Liver (tissue), 9 donors: ENCODE measurements around the gene SLC4A5. TPM values are rescaled to one million over a fixed set of nuclear protein-coding genes. Genes with fewer than 3 reads are reported as not detected.

ENCODE experiments used
- DNase-seq: peaks from one replicate; pipeline ENCODE4 v3.0.0-alpha.2; 2017; ENCODE audit warnings: low spot score
- H3K27ac ChIP-seq, 2 donors: one replicate each; pipeline ENCODE4 v1.7.0; 2013; ENCODE audit warnings: inconsistent platforms in 2 of 2, low read length in 2 of 2, control low read depth in 1 of 2, low read depth in 1 of 2, mild to moderate bottlenecking in 1 of 2
- H3K27me3 ChIP-seq, 4 donors: one replicate each; pipeline versions ENCODE4 v1.6.1 to v1.7.0; 2013; ENCODE audit warnings: low read length in 3 of 4, inconsistent platforms in 1 of 4, mild to moderate bottlenecking in 1 of 4, moderate library complexity in 1 of 4; ENCODE audit not compliant: control insufficient read depth in 4 of 4, insufficient read depth in 4 of 4
- H3K36me3 ChIP-seq, 4 donors: one replicate each; pipeline versions ENCODE4 v1.6.1 to v1.7.0; 2013; ENCODE audit warnings: low read length in 3 of 4, mild to moderate bottlenecking in 3 of 4, low read depth in 1 of 4, moderate library complexity in 1 of 4; ENCODE audit not compliant: control insufficient read depth in 4 of 4, insufficient read depth in 3 of 4
- H3K4me1 ChIP-seq, 4 donors: one replicate each; pipeline versions ENCODE4 v1.6.1 to v1.7.0; 2013; ENCODE audit warnings: low read length in 3 of 4, mild to moderate bottlenecking in 3 of 4, moderate library complexity in 1 of 4; ENCODE audit not compliant: control insufficient read depth in 4 of 4, insufficient read depth in 4 of 4
- H3K4me3 ChIP-seq, 3 donors: one replicate each; pipeline versions ENCODE4 v1.6.1 to v1.7.0; 2013; ENCODE audit warnings: low read length in 3 of 3, control low read depth in 1 of 3, low read depth in 1 of 3, mild to moderate bottlenecking in 1 of 3
- H3K9ac ChIP-seq, 2 donors: one replicate each; pipeline ENCODE4 v1.7.0; 2013; ENCODE audit warnings: low read length in 2 of 2, mild to moderate bottlenecking in 2 of 2, moderate library complexity in 2 of 2, control low read depth in 1 of 2, low read depth in 1 of 2
- H3K9me3 ChIP-seq, 4 donors: one replicate each; pipeline versions ENCODE4 v1.6.1 to v1.7.0; 2013; ENCODE audit warnings: low read length in 3 of 4; ENCODE audit not compliant: control insufficient read depth in 4 of 4
- CTCF ChIP-seq: fragments of 150-350 bp; IDR thresholded peaks from 2 replicates; pipeline ENCODE4 v1.5.1; 2017; ENCODE audit warnings: improper control_type of control experiment, low read depth, low read length; ENCODE audit not compliant: missing input control
- EGR1 ChIP-seq, 2 donors: IDR thresholded peaks; 2 replicates each; pipeline ENCODE4 v1.6.1; 2016 to 2018; ENCODE audit warnings: antibody characterized with exemption in 2 of 2, low read depth in 2 of 2
- FOXA2 ChIP-seq: IDR thresholded peaks from 2 replicates; pipeline ENCODE4 v1.6.1; 2016; ENCODE audit warnings: antibody characterized with exemption
- GABPA ChIP-seq, 2 donors: IDR thresholded peaks in 1 of 2; conservative IDR thresholded peaks in 1 of 2; 2 replicates each; pipeline ENCODE4 v1.6.1; 2016; ENCODE audit warnings: antibody characterized with exemption in 2 of 2, mild to moderate bottlenecking in 1 of 2, moderate library complexity in 1 of 2
- HNF4A ChIP-seq, 2 donors: conservative IDR thresholded peaks; 2 replicates each; pipeline ENCODE4 v1.6.1; 2016; ENCODE audit warnings: antibody characterized with exemption in 2 of 2, mild to moderate bottlenecking in 2 of 2
- HNF4G ChIP-seq: IDR thresholded peaks from 2 replicates; pipeline ENCODE4 v1.6.1; 2016; ENCODE audit warnings: antibody characterized with exemption
- JUND ChIP-seq, 2 donors: IDR thresholded peaks; 2 replicates each; pipeline ENCODE4 v1.6.1; 2016; ENCODE audit warnings: antibody characterized with exemption in 2 of 2
- NR2F2 ChIP-seq: IDR thresholded peaks from 2 replicates; pipeline ENCODE4 v1.6.1; 2016; ENCODE audit warnings: antibody characterized with exemption
- RAD21 ChIP-seq, 2 donors: IDR thresholded peaks; 2 replicates each; pipeline ENCODE4 v1.6.1; 2016; ENCODE audit warnings: antibody characterized with exemption in 2 of 2, mild to moderate bottlenecking in 2 of 2
- RXRA ChIP-seq, 2 donors: IDR thresholded peaks; 2 replicates each; pipeline ENCODE4 v1.6.1; 2017 to 2018; ENCODE audit warnings: antibody characterized with exemption in 2 of 2, mild to moderate bottlenecking in 1 of 2
- SP1 ChIP-seq: IDR thresholded peaks from 2 replicates; pipeline ENCODE4 v1.6.1; 2018; ENCODE audit warnings: antibody characterized with exemption, mild to moderate bottlenecking
- TAF1 ChIP-seq: conservative IDR thresholded peaks from 2 replicates; pipeline ENCODE4 v1.6.1; 2016; ENCODE audit warnings: antibody characterized with exemption, mild to moderate bottlenecking
- ZBTB33 ChIP-seq: IDR thresholded peaks from 2 replicates; pipeline ENCODE4 v1.6.1; 2016; ENCODE audit warnings: antibody characterized with exemption
- WGBS: extraction: QIAGEN DNeasy Blood & Tissue Kit; methylation state at CpG from one replicate; pipeline ENCODE4 v1.1.7; 2013; 5-methylcytosine and 5-hydroxymethylcytosine counted together
- polyA plus RNA-seq, 2 donors: library from polyadenylated mRNA; stranded (reverse) in 1 of 2; unstranded in 1 of 2; fragments of 200-250 nt in 1 of 2; fragments of >200 nt in 1 of 2; fragmentation: Nextera tagmentation in 1 of 2; extraction: Ambion mirVana in 1 of 2; gene quantifications; one replicate each; pipeline versions ENCODE4 v1.2.1 to v1.2.3, GENCODE V29; 2013 to 2015
- total RNA-seq, 2 donors: library from RNA; depleted of rRNA; stranded (reverse); fragments of >200 nt; gene quantifications; one replicate each; pipeline ENCODE4 v1.2.3, GENCODE V29; 2014
- TF ChIP-seq, protein P1 (sequence below): IDR thresholded peaks from 2 replicates; pipeline ENCODE4 v1.6.1; 2016; ENCODE audit warnings: antibody characterized with exemption
- TF ChIP-seq, protein P2 (sequence below): IDR thresholded peaks from 2 replicates; pipeline ENCODE4 v1.6.1; 2016; ENCODE audit warnings: antibody characterized with exemption, mild to moderate bottlenecking
- donor health status: healthy.
- donor health status: healthy.
- donor health status: healthy.
- donor health status: healthy.
- donor health status: healthy.

Gene SLC4A5
- total and polyA plus RNA-seq, 4 donors, result 0.12 to 0.50 (median 0.29) TPM

DNA sequence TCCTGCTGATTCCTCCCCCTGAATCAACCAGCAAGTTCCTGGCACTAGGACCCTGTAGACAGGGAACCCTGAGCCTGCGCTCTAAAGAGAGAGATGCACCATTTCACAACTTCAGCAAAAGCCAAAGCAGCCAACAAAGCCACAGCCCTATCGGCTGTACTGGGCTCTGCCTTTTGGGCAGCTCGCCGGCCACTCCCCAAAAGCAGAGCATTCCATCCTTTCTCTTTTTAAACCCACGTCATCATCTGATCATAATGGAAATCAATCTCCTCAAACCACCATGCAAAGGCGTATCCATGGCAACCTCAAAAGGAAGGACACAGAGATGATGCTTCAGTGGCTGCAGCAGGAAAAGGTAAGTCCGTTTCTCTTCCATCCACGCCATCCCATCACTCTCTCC is 42.2 kb upstream of the SLC4A5 start:
- Histone ChIP-seq H3K9me3 (no peaks in the 10 kb centered on the region), H3K27ac (no peak overlapping the region), H3K4me1 (peaks cover 4 to 27% (median 14%) of the 10 kb centered on the region in 4 donors), H3K36me3 (no peaks in the 10 kb centered on the region), H3K9ac (no peak overlapping the region), H3K27me3 (no peaks in the 10 kb centered on the region), H3K4me3 (no peak overlapping the region)
- no peak for DNase-seq
- 82% methylated on average over 8 of the region's 8 CpGs for WGBS
- TF ChIP-seq SP1 (no peak), RAD21 (IDR thresholded peaks at IDR 0.05) (no peak), EGR1 (IDR thresholded peaks at IDR 0.05; ENCODE audit: low read depth in 2 of 2) (no peak), FOXA2 (no peak), RXRA (IDR thresholded peaks at IDR 0.05) (no peak), TAF1 (no peak)
- TF ChIP-seq, protein P1, sequence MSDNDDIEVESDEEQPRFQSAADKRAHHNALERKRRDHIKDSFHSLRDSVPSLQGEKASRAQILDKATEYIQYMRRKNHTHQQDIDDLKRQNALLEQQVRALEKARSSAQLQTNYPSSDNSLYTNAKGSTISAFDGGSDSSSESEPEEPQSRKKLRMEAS, result no peak

GRCh38 chr2:74384051-74384450 is 40.8 kb upstream of the SLC4A5 start:
- H3K9me3 ChIP-seq, result no peaks in the 10 kb centered on the region
- no peak for TF ChIP-seq FOXA2
- no peak for TF ChIP-seq JUND (IDR thresholded peaks at IDR 0.05)
- TF ChIP-seq SP1, result no peak
- no peak for TF ChIP-seq GABPA (IDR thresholded peaks at IDR 0.05 in 1 of 2, conservative IDR thresholded peaks at IDR 0.05 in 1 of 2)
- no peak for TF ChIP-seq HNF4G
- TF ChIP-seq ZBTB33, result no peak
- TF ChIP-seq, protein P2, sequence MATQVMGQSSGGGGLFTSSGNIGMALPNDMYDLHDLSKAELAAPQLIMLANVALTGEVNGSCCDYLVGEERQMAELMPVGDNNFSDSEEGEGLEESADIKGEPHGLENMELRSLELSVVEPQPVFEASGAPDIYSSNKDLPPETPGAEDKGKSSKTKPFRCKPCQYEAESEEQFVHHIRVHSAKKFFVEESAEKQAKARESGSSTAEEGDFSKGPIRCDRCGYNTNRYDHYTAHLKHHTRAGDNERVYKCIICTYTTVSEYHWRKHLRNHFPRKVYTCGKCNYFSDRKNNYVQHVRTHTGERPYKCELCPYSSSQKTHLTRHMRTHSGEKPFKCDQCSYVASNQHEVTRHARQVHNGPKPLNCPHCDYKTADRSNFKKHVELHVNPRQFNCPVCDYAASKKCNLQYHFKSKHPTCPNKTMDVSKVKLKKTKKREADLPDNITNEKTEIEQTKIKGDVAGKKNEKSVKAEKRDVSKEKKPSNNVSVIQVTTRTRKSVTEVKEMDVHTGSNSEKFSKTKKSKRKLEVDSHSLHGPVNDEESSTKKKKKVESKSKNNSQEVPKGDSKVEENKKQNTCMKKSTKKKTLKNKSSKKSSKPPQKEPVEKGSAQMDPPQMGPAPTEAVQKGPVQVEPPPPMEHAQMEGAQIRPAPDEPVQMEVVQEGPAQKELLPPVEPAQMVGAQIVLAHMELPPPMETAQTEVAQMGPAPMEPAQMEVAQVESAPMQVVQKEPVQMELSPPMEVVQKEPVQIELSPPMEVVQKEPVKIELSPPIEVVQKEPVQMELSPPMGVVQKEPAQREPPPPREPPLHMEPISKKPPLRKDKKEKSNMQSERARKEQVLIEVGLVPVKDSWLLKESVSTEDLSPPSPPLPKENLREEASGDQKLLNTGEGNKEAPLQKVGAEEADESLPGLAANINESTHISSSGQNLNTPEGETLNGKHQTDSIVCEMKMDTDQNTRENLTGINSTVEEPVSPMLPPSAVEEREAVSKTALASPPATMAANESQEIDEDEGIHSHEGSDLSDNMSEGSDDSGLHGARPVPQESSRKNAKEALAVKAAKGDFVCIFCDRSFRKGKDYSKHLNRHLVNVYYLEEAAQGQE, result no peak
- DNase-seq, result no peak
- no peak overlapping the region for H3K9ac ChIP-seq
- no peak overlapping the region for H3K4me3 ChIP-seq
- no peaks in the 10 kb centered on the region for H3K36me3 ChIP-seq
- H3K27me3 ChIP-seq, result no peaks in the 10 kb centered on the region
- WGBS, result 90% methylated on average over 3 of the region's 3 CpGs
- peak overlapping the region; percentile 61 to 83 for H3K27ac ChIP-seq
- peaks cover 7 to 24% (median 11%) of the 10 kb centered on the region in 4 donors for H3K4me1 ChIP-seq

- Histone ChIP-seq H3K4me3 (no peak overlapping the region), H3K9ac (no peak overlapping the region), H3K27me3 (no peaks in the 10 kb centered on the region), H3K27ac (peak overlapping the region; percentile 61 to 83), H3K36me3 (no peaks in the 10 kb centered on the region), H3K9me3 (no peaks in the 10 kb centered on the region), H3K4me1 (peaks cover 7 to 24% (median 10%) of the 10 kb centered on the region in 4 donors)
- no peak for DNase-seq
- WGBS, result 9% methylated on average over 1 of the region's 1 CpG
- TF ChIP-seq RXRA (IDR thresholded peaks at IDR 0.05) (peak; percentile 82 to 92), EGR1 (IDR thresholded peaks at IDR 0.05; ENCODE audit: low read depth in 2 of 2) (peak in 1 of 2 donors; percentile 18), NR2F2 (no peak), RAD21 (IDR thresholded peaks at IDR 0.05) (peak; percentile 39 to 56), CTCF (no peak), GABPA (IDR thresholded peaks at IDR 0.05 in 1 of 2, conservative IDR thresholded peaks at IDR 0.05 in 1 of 2) (peak in 1 of 2 donors; percentile 78), SP1 (peak; percentile 88), JUND (IDR thresholded peaks at IDR 0.05) (peak in 1 of 2 donors; percentile 61), HNF4A (conservative IDR thresholded peaks at IDR 0.05) (peak; percentile 61 to 77)
- TF ChIP-seq, protein P2, result peak; percentile 46
- TF ChIP-seq, protein P1, result peak; percentile 84
These were observed 40.0 kb upstream of the SLC4A5 start for GRCh38 chr2:74383254-74383653.
